Sigmoid colon (tissue), 7 donors: ENCODE measurements around the gene LRP6. TPM values are rescaled to one million over a fixed set of nuclear protein-coding genes. Genes with fewer than 3 reads are reported as not detected.
"Not testable (repeated sequence)": the region's sequence is repeated elsewhere in the genome, so short reads cannot be mapped to it uniquely, and the experiment has no call there.

Experiments used
- DNase-seq: peaks from one replicate; pipeline ENCODE4 v3.0.0-alpha.2; 2019
- H3K27ac ChIP-seq, 4 donors: fragments of 200-600 bp; sonication (generic); one replicate each; pipeline ENCODE4 v1.5.1; 2016 to 2019; ENCODE audit warnings: mild to moderate bottlenecking in 1 of 4
- H3K27me3 ChIP-seq, 3 donors: fragments of 200-600 bp; sonication (generic); one replicate each; pipeline ENCODE4 v1.5.1; 2019; ENCODE audit warnings: mild to moderate bottlenecking in 1 of 3
- H3K36me3 ChIP-seq, 4 donors: fragments of 200-600 bp; sonication (generic); one replicate each; pipeline ENCODE4 v1.5.1; 2016 to 2019
- H3K4me1 ChIP-seq, 4 donors: fragments of 200-600 bp; sonication (generic); one replicate each; pipeline ENCODE4 v1.5.1; 2017 to 2019
- H3K4me3 ChIP-seq, 4 donors: fragments of 200-600 bp; sonication (generic); one replicate each; pipeline ENCODE4 v1.5.1; 2017 to 2019; ENCODE audit warnings: mild to moderate bottlenecking in 2 of 4, moderate library complexity in 1 of 4
- H3K9me3 ChIP-seq, 4 donors: fragments of 200-600 bp in 3 of 4; sonication (generic) in 3 of 4; one replicate each; pipeline versions ENCODE4 v1.5.1 to v1.6.1; 2013 to 2019
- EP300 ChIP-seq, 4 donors: sonication (generic); formaldehyde crosslinking; IDR thresholded peaks; one replicate each; pipeline ENCODE4 v1.6.1; 2017; ENCODE audit warnings: antibody characterized with exemption in 4 of 4
- POLR2A ChIP-seq, 2 donors: fragments of 450-650 bp; IDR thresholded peaks; one replicate each; pipeline ENCODE4 v1.6.1; 2016; ENCODE audit warnings: antibody characterized with exemption in 2 of 2, mild to moderate bottlenecking in 2 of 2, moderate library complexity in 2 of 2
- POLR2AphosphoS5 ChIP-seq, 4 donors: sonication (generic); formaldehyde crosslinking; IDR thresholded peaks; one replicate each; pipeline ENCODE4 v1.6.1; 2017; ENCODE audit warnings: antibody characterized with exemption in 4 of 4
- WGBS, 2 donors: extraction: QIAGEN DNeasy Blood & Tissue Kit; methylation state at CpG; one replicate each; pipeline ENCODE4 v1.1.7; 2013; 5-methylcytosine and 5-hydroxymethylcytosine counted together
- intact Hi-C: fragments of 100-400 bp; cut with DNase I; formaldehyde crosslinking; loops from one replicate; pipeline ENCODE4 v1.15.1; 2023
- polyA plus RNA-seq, 3 donors: library from polyadenylated mRNA; stranded (reverse); fragments of 200-250 nt; gene quantifications; one replicate each; pipeline ENCODE4 v1.2.3, GENCODE V29; 2013
- total RNA-seq, 4 donors: library from RNA; depleted of rRNA; stranded (reverse); fragments of >200 nt; gene quantifications; one replicate each; pipeline ENCODE4 v1.1.0, GENCODE V29; 2016
- TF ChIP-seq, protein P1 (sequence below), 4 experiments: fragments of 450-650 bp in 3 of 4; fragments of 200-600 bp in 1 of 4; IDR thresholded peaks; one replicate each; pipeline ENCODE4 v1.5.1; 2016 to 2019; ENCODE audit warnings: antibody characterized with exemption in 4 of 4, mild to moderate bottlenecking in 3 of 4, moderate library complexity in 2 of 4
- donor health status: healthy with polysubstance abuse.
- donor health status: Bipolar disorder and iron deficiency.
- donor health status: healthy.

LRP6 gene
- total and polyA plus RNA-seq, 7 donors, result 1.8 to 55.1 (median 36.0) TPM

GRCh38 chr12:12156116-12156515, 110.7 kb downstream of the LRP6 start:
- no peak for DNase-seq
- no peak for TF ChIP-seq POLR2AphosphoS5 (IDR thresholded peaks at IDR 0.05)
- no peak for TF ChIP-seq POLR2A (IDR thresholded peaks at IDR 0.05)
- TF ChIP-seq, protein P1, sequence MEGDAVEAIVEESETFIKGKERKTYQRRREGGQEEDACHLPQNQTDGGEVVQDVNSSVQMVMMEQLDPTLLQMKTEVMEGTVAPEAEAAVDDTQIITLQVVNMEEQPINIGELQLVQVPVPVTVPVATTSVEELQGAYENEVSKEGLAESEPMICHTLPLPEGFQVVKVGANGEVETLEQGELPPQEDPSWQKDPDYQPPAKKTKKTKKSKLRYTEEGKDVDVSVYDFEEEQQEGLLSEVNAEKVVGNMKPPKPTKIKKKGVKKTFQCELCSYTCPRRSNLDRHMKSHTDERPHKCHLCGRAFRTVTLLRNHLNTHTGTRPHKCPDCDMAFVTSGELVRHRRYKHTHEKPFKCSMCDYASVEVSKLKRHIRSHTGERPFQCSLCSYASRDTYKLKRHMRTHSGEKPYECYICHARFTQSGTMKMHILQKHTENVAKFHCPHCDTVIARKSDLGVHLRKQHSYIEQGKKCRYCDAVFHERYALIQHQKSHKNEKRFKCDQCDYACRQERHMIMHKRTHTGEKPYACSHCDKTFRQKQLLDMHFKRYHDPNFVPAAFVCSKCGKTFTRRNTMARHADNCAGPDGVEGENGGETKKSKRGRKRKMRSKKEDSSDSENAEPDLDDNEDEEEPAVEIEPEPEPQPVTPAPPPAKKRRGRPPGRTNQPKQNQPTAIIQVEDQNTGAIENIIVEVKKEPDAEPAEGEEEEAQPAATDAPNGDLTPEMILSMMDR (IDR thresholded peaks at IDR 0.05), result no peak
- TF ChIP-seq EP300 (IDR thresholded peaks at IDR 0.05), result no peak
- 23 to 70% methylated on average over 6 of the region's 6 CpGs for WGBS, 2 donors
- no peak overlapping the region for H3K27ac ChIP-seq
- intact Hi-C loops, result no loop called here
- no peaks in the 10 kb centered on the region for H3K9me3 ChIP-seq
- peaks cover 0 to 23% (median 21%) of the 10 kb centered on the region in 4 donors for H3K4me1 ChIP-seq
- peaks cover 0 to 27% (median 2%) of the 10 kb centered on the region in 4 donors for H3K36me3 ChIP-seq
- no peaks in the 10 kb centered on the region for H3K27me3 ChIP-seq
- H3K4me3 ChIP-seq, result no peak overlapping the region

DNA sequence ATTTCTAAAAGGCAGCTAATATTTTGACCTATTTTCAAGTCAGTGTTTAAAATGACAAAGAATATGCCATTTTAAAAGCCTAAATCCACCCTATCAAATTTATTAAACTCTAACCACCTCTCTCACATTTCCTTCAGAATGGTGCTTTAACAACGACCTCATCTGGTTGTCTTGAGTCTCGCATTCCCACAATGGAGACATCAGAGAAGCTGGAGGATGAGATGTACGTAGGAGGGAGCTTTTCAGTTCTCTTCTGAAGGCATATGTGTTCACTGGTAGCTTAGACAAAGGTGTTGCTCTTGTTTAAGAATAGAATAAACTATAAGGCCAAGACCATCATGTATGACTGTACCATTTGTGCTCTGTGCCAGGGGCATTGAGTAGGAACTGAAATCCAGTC, 113.2 kb downstream of the LRP6 start:
- intact Hi-C loops, result no loop called here
- DNase-seq, result no peak

GRCh38 chr12:12147111-12147510, 119.7 kb downstream of the LRP6 start:
- Histone ChIP-seq H3K4me1 (no peaks in the 10 kb centered on the region), H3K27me3 (no peaks in the 10 kb centered on the region), H3K4me3 (no peak overlapping the region), H3K27ac (no peak overlapping the region), H3K9me3 (no peaks in the 10 kb centered on the region), H3K36me3 (peaks cover 0 to 53% (median 18%) of the 10 kb centered on the region in 4 donors)
- DNase-seq, result no peak
- TF ChIP-seq EP300 (IDR thresholded peaks at IDR 0.05), result no peak
- TF ChIP-seq, protein P1 (IDR thresholded peaks at IDR 0.05), result no peak
- TF ChIP-seq POLR2AphosphoS5 (IDR thresholded peaks at IDR 0.05), result no peak
- no peak for TF ChIP-seq POLR2A (IDR thresholded peaks at IDR 0.05)
- intact Hi-C loops, result no loop called here
- 92 to 93% methylated on average over 6 of the region's 6 CpGs for WGBS, 2 donors

More for the DNA sequence above, 113.2 kb downstream of the LRP6 start:
- TF ChIP-seq POLR2A (IDR thresholded peaks at IDR 0.05) (no peak), EP300 (IDR thresholded peaks at IDR 0.05) (no peak), POLR2AphosphoS5 (IDR thresholded peaks at IDR 0.05) (no peak)
- TF ChIP-seq, protein P1 (IDR thresholded peaks at IDR 0.05), result no peak
- Histone ChIP-seq H3K27ac (no peak overlapping the region), H3K4me3 (no peak overlapping the region), H3K27me3 (no peaks in the 10 kb centered on the region), H3K4me1 (peaks cover 0 to 6% (median 0%) of the 10 kb centered on the region in 4 donors), H3K36me3 (peaks cover 0 to 46% (median 12%) of the 10 kb centered on the region in 4 donors), H3K9me3 (no peaks in the 10 kb centered on the region)
- 88 to 91% methylated on average over 3 of the region's 3 CpGs for WGBS, 2 donors

DNA sequence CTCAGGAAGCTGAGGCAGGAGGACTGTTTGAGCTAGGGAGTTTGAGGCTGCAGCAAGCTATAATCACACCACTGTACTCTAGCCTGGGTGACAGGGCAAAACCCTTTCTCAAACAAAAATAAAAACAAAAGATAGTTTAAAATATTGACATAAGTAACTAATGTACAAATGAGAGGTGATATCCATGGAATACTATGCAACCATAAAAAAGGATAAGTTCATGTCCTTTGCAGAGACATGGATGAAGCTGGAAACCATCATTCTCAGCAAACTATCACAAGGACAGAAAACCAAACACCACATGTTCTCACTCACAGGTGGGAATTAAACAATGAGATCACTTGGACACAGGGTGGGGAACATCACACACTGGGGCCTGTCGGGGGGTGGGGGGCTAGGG, 122.3 kb downstream of the LRP6 start:
- WGBS, 2 donors, result 42 to 91% methylated on average over 1 of the region's 1 CpG
- peaks cover 0 to 43% (median 13%) of the 10 kb centered on the region in 4 donors for H3K36me3 ChIP-seq
- intact Hi-C loops, H3K27ac ChIP-seq, DNase-seq, H3K4me1 ChIP-seq, H3K27me3 ChIP-seq, H3K4me3 ChIP-seq, H3K9me3 ChIP-seq: not testable (repeated sequence)

GRCh38 chr12:12141000-12141399, 125.8 kb downstream of the LRP6 start:
- H3K9me3 ChIP-seq, result no peaks in the 10 kb centered on the region
- TF ChIP-seq EP300 (IDR thresholded peaks at IDR 0.05) (no peak), POLR2A (IDR thresholded peaks at IDR 0.05) (no peak), POLR2AphosphoS5 (IDR thresholded peaks at IDR 0.05) (no peak)
- TF ChIP-seq, protein P1 (IDR thresholded peaks at IDR 0.05), result no peak
- no peak overlapping the region for H3K4me3 ChIP-seq
- intact Hi-C loops, result no loop called here
- no peak overlapping the region for H3K27ac ChIP-seq
- H3K27me3 ChIP-seq, result no peaks in the 10 kb centered on the region
- DNase-seq, result no peak
- H3K36me3 ChIP-seq, result peaks cover 0 to 25% (median 0%) of the 10 kb centered on the region in 4 donors
- H3K4me1 ChIP-seq, result no peaks in the 10 kb centered on the region
